ENCODE results near the gene MGAT5.

- TF ChIP-seq CTCF (IDR thresholded peaks at IDR 0.05 in 2 of 3, conservative IDR thresholded peaks at IDR 0.05 in 1 of 3; ENCODE audit: borderline replicate concordance in 1 of 3, insufficient read depth in 1 of 3, low read depth in 2 of 3, low read length in 2 of 3) (no peak), YY1 (IDR thresholded peaks at IDR 0.05; ENCODE audit: extremely low read depth, insufficient replicate concordance, low read depth, low read length) (no peak), REST (IDR thresholded peaks at IDR 0.05; ENCODE audit: low read depth) (no peak), CEBPB (IDR thresholded peaks at IDR 0.05; ENCODE audit: low read depth) (no peak), ZFX (IDR thresholded peaks at IDR 0.05) (no peak), SRF (IDR thresholded peaks at IDR 0.05; ENCODE audit: low read depth) (no peak), ELF1 (IDR thresholded peaks at IDR 0.05; ENCODE audit: borderline replicate concordance, low read depth) (no peak), CBX3 (IDR thresholded peaks at IDR 0.05; ENCODE audit: low read depth) (no peak), SP1 (IDR thresholded peaks at IDR 0.05; ENCODE audit: low read depth) (no peak), EZH2 (IDR thresholded peaks at IDR 0.05) (no peak), POLR2A (IDR thresholded peaks at IDR 0.05; ENCODE audit: borderline replicate concordance, extremely low read depth, insufficient read depth, insufficient read length) (no peak), MAX (IDR thresholded peaks at IDR 0.05) (no peak), ATF3 (IDR thresholded peaks at IDR 0.05) (no peak), POLR2AphosphoS5 (IDR thresholded peaks at IDR 0.05; ENCODE audit: low read depth, low read length) (no peak)
Observed at GRCh38 chr2:134240061-134240460, 13.8 kb upstream of the MGAT5 start.

Measured in HCT116 (cell line).